ENCODE measurements around the gene SLC10A7. TPM values are rescaled to one million over a fixed set of nuclear protein-coding genes. Genes with fewer than 3 reads are reported as not detected.

The SLC10A7 gene
- total and polyA plus RNA-seq, 2 of the 8 experiments (the other 6 are each of a cell fraction or from before 2014, with no cell fraction given): 2.5 to 2.9 TPM

DNA sequence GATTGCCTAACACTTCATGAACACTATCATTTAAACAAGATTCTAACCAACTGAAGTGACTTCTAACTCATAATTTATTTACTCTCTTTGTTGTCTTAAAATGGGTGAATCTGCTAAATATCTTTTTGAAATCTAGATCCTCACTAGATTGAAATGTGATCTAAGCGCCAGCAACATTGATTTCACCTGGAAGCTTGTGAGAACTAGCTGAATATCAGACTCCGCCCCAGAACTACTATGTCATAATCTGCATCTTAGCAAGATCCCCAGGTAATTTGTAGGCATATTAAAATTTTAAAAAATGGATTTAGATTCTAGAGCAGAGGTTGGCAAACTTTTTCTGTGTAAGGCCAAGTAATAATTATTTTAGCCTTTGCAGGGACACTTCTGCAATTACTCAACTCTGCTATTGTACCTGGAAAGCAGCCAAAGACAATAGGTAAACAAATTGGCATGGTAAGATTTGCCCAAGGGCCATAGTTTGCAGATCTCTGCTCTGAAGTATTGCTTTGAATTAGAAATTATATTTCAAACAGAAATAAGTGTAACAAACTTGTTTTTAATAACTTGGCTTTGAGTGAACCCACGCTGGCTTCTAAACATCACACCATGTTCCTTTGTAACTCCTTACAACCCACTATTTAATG lies 185.9 kb downstream of the SLC10A7 start (continued):
- TF ChIP-seq CHD7 (IDR thresholded peaks at IDR 0.05; ENCODE audit: insufficient replicate concordance, low read length): no peak
- no peak for TF ChIP-seq USF2 (IDR thresholded peaks at IDR 0.05; ENCODE audit: low read length)
- no peak for TF ChIP-seq GABPA (IDR thresholded peaks at IDR 0.05; ENCODE audit: borderline replicate concordance, insufficient read depth, low read length)
- TF ChIP-seq JUN (IDR thresholded peaks at IDR 0.05; ENCODE audit: low read depth, low read length): no peak
- TF ChIP-seq SUZ12 (IDR thresholded peaks at IDR 0.05; ENCODE audit: low read length): no peak
- no peak for TF ChIP-seq RAD21 (IDR thresholded peaks at IDR 0.05 in 1 of 2, conservative IDR thresholded peaks at IDR 0.05 in 1 of 2; ENCODE audit: low read depth in 2 of 2, low read length in 2 of 2)
- TF ChIP-seq CTBP2 (IDR thresholded peaks at IDR 0.05; ENCODE audit: borderline replicate concordance, insufficient read depth, insufficient read length, low read length): no peak
- no peak for TF ChIP-seq RBBP5 (IDR thresholded peaks at IDR 0.05; ENCODE audit: borderline replicate concordance, low read depth, low read length)
- TF ChIP-seq EGR1 (IDR thresholded peaks at IDR 0.05; ENCODE audit: borderline replicate concordance, low read depth, low read length): no peak
